ENCODE data around the gene RPTOR.
A peak's percentile ranks its signal among the peaks of the same experiment; 100 is the strongest.

The RPTOR gene

DNA sequence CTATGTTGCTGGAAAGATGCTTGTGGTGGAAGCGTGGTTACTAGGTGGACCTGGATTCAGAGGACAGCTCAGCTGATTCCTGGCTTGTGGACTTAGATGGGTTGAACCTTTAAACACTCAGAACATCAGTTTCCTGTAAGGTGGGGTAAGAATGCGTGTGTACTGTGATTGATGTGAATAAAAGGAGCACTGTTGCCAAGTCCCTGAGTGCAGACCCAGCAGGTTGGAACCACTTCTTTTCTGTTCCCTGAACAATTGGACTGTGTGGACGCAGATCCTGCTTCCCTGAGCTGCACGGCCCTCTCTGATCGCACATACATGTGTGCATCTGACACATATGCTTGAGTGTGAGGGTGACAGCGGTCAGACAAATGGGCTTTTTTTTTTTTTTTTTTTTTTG, 37.5 kb downstream of the RPTOR start:
- peaks cover 92% of the 10 kb centered on the region for H3K79me2 ChIP-seq (ENCODE audit: insufficient read depth, low read length)
- H2AFZ ChIP-seq (ENCODE audit: low read depth, low read length), result no peak overlapping the region
- no peaks in the 10 kb centered on the region for H3K9me3 ChIP-seq (ENCODE audit: insufficient read depth, low read length, severe bottlenecking)
- H3K9ac ChIP-seq (ENCODE audit: low read depth, low read length), result no peak overlapping the region
- H4K20me1 ChIP-seq (ENCODE audit: insufficient read depth, low read length), result peaks cover 52% of the 10 kb centered on the region; the same call in 1 of the 2 replicates
- H3K4me2 ChIP-seq (ENCODE audit: insufficient read depth, low read length), result no peak overlapping the region
- no peak overlapping the region for H3K4me3 ChIP-seq (ENCODE audit: low read depth in 1 of 2, low read length in 2 of 2)
- no peak overlapping the region for H3K27ac ChIP-seq (ENCODE audit: low read length)
- H3K36me3 ChIP-seq (ENCODE audit: insufficient read depth, low read length), result peaks cover 22% of the 10 kb centered on the region
- TF ChIP-seq, protein P1, sequence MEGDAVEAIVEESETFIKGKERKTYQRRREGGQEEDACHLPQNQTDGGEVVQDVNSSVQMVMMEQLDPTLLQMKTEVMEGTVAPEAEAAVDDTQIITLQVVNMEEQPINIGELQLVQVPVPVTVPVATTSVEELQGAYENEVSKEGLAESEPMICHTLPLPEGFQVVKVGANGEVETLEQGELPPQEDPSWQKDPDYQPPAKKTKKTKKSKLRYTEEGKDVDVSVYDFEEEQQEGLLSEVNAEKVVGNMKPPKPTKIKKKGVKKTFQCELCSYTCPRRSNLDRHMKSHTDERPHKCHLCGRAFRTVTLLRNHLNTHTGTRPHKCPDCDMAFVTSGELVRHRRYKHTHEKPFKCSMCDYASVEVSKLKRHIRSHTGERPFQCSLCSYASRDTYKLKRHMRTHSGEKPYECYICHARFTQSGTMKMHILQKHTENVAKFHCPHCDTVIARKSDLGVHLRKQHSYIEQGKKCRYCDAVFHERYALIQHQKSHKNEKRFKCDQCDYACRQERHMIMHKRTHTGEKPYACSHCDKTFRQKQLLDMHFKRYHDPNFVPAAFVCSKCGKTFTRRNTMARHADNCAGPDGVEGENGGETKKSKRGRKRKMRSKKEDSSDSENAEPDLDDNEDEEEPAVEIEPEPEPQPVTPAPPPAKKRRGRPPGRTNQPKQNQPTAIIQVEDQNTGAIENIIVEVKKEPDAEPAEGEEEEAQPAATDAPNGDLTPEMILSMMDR (IDR thresholded peaks at IDR 0.05; ENCODE audit: borderline replicate concordance, extremely low read depth, low read length, poor library complexity, severe bottlenecking), result no peak
- TF ChIP-seq EZH2 (IDR thresholded peaks at IDR 0.05; ENCODE audit: borderline replicate concordance, low read depth, low read length, severe bottlenecking), result no peak
- H3K27me3 ChIP-seq (ENCODE audit: insufficient read depth, low read length, poor library complexity), result no peaks in the 10 kb centered on the region
- DNase-seq (no peak), ATAC-seq (ENCODE audit: insufficient read depth, low read depth) (no peak)
- H3K4me1 ChIP-seq (ENCODE audit: insufficient read depth, low read length), result no peaks in the 10 kb centered on the region

DNA sequence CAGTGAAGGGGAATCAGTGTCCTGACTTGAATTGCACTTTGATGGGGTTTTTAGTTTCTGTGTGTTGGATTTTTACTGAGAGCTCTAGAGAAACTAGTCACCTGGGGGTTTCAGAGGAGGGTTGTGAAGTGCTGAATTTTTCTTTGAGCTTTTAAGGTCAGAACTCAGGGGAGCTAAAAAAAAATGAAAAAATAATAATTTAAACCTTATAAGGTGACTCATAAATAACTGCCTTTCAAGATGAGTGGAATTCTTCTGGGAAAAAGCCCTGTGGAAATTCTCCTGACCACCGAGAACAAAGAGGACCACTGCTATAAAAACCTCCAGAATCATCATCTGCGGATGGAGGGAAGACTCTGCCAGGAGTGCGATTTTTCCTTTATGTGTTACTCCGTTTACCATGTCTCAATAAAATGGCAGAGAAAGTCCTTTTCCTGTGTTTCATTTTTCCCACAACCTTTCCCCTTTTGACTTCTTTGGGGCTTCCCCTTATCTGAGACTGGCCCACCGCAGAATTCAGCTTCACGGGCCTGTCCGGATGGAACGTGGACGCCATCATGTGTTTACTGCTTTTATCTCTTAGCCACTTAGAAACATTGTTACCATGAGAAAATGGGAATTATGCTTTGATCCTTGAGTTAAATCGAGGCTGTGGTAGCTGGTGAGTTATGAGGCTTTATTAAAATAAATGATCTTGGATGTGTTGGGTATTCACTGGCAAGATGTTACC, 39.7 kb downstream of the RPTOR start:
- H3K4me2 ChIP-seq (ENCODE audit: insufficient read depth, low read length), result no peak overlapping the region

GRCh38 chr17:80585890-80586845, 41.5 kb downstream of the RPTOR start:
- ATAC-seq (ENCODE audit: insufficient read depth, low read depth), result no peak
- DNase-seq, result no peak
- H3K27me3 ChIP-seq (ENCODE audit: insufficient read depth, low read length, poor library complexity), result no peaks in the 10 kb centered on the region

More for the DNA sequence above, 39.7 kb downstream of the RPTOR start:
- Histone ChIP-seq H3K36me3 (ENCODE audit: insufficient read depth, low read length) (peaks cover 16% of the 10 kb centered on the region), H3K9ac (ENCODE audit: low read depth, low read length) (no peak overlapping the region), H3K9me3 (ENCODE audit: insufficient read depth, low read length, severe bottlenecking) (no peaks in the 10 kb centered on the region), H4K20me1 (ENCODE audit: insufficient read depth, low read length) (peaks cover 44% of the 10 kb centered on the region; the same call in 1 of the 2 replicates), H3K27ac (ENCODE audit: low read length) (0 out of 2 replicates have a peak overlapping the region, but pooled peaks have one; percentile 19), H3K79me2 (ENCODE audit: insufficient read depth, low read length) (peaks cover 94% of the 10 kb centered on the region), H3K4me1 (ENCODE audit: insufficient read depth, low read length) (peaks cover 6% of the 10 kb centered on the region; the same call in 1 of the 2 replicates), H3K4me3 (ENCODE audit: low read depth in 1 of 2, low read length in 2 of 2) (no peak overlapping the region), H3K27me3 (ENCODE audit: insufficient read depth, low read length, poor library complexity) (no peaks in the 10 kb centered on the region), H2AFZ (ENCODE audit: low read depth, low read length) (no peak overlapping the region)
- ATAC-seq (ENCODE audit: insufficient read depth, low read depth) (no peak), DNase-seq (no peak)
- TF ChIP-seq, protein P1 (IDR thresholded peaks at IDR 0.05; ENCODE audit: borderline replicate concordance, extremely low read depth, low read length, poor library complexity, severe bottlenecking), result no peak
- no peak for TF ChIP-seq EZH2 (IDR thresholded peaks at IDR 0.05; ENCODE audit: borderline replicate concordance, low read depth, low read length, severe bottlenecking)

More at GRCh38 chr17:80585890-80586845, 41.5 kb downstream of the RPTOR start:
- TF ChIP-seq, protein P1 (IDR thresholded peaks at IDR 0.05; ENCODE audit: borderline replicate concordance, extremely low read depth, low read length, poor library complexity, severe bottlenecking), result no peak
- no peak for TF ChIP-seq EZH2 (IDR thresholded peaks at IDR 0.05; ENCODE audit: borderline replicate concordance, low read depth, low read length, severe bottlenecking)
- Histone ChIP-seq H3K4me2 (ENCODE audit: insufficient read depth, low read length) (no peak overlapping the region), H3K4me1 (ENCODE audit: insufficient read depth, low read length) (peaks cover 23% of the 10 kb centered on the region), H2AFZ (ENCODE audit: low read depth, low read length) (no peak overlapping the region), H3K9me3 (ENCODE audit: insufficient read depth, low read length, severe bottlenecking) (no peaks in the 10 kb centered on the region), H3K4me3 (ENCODE audit: low read depth in 1 of 2, low read length in 2 of 2) (no peak overlapping the region), H3K79me2 (ENCODE audit: insufficient read depth, low read length) (peaks cover 92% of the 10 kb centered on the region), H4K20me1 (ENCODE audit: insufficient read depth, low read length) (peaks cover 46% of the 10 kb centered on the region), H3K36me3 (ENCODE audit: insufficient read depth, low read length) (peaks cover 13% of the 10 kb centered on the region), H3K9ac (ENCODE audit: low read depth, low read length) (no peak overlapping the region), H3K27ac (ENCODE audit: low read length) (no peak overlapping the region)
